Esophagus muscularis mucosa (tissue), 4 donors: ENCODE data around the gene FRY.

Source experiments
- EP300 ChIP-seq: sonication (generic); formaldehyde crosslinking; IDR thresholded peaks from one replicate; pipeline ENCODE4 v1.6.1; 2017; ENCODE audit warnings: antibody characterized with exemption
- POLR2A ChIP-seq: fragments of 450-650 bp; IDR thresholded peaks from one replicate; pipeline ENCODE4 v1.6.1; 2017; ENCODE audit warnings: antibody characterized with exemption, moderate library complexity, mild to moderate bottlenecking, low read depth
- POLR2AphosphoS5 ChIP-seq, 2 donors: sonication (generic); formaldehyde crosslinking; IDR thresholded peaks; one replicate each; pipeline ENCODE4 v1.6.1; 2017; ENCODE audit warnings: antibody characterized with exemption in 2 of 2
- TF ChIP-seq, protein P1 (sequence below), 3 experiments: fragments of 200-600 bp in 2 of 3; fragments of 450-650 bp in 1 of 3; sonication (generic) in 2 of 3; IDR thresholded peaks; one replicate each; pipeline ENCODE4 v1.5.1; 2017 to 2019; ENCODE audit warnings: antibody characterized with exemption in 3 of 3, mild to moderate bottlenecking in 2 of 3, moderate library complexity in 1 of 3

DNA sequence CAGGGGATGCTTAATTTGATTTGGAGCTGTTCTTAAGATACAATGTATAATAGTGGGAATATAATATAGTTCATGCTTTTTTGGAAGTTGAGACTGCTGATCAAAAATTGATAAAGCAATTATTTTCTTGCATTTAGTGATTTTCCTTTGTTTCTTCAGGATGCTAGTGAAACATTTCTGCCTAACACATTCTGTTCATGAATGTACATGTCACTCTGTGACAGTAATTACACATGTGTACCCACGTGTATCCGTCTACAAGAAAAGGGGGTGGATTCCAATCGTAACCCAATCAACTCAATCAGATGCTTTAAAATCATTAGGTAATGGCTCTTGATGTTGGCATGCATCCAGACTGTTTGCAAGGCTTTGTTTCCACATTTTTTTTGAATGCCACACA, 5.0 kb upstream of the FRY start:
- TF ChIP-seq POLR2A (no peak), POLR2AphosphoS5 (IDR thresholded peaks at IDR 0.05) (no peak), EP300 (no peak)
- TF ChIP-seq, protein P1, sequence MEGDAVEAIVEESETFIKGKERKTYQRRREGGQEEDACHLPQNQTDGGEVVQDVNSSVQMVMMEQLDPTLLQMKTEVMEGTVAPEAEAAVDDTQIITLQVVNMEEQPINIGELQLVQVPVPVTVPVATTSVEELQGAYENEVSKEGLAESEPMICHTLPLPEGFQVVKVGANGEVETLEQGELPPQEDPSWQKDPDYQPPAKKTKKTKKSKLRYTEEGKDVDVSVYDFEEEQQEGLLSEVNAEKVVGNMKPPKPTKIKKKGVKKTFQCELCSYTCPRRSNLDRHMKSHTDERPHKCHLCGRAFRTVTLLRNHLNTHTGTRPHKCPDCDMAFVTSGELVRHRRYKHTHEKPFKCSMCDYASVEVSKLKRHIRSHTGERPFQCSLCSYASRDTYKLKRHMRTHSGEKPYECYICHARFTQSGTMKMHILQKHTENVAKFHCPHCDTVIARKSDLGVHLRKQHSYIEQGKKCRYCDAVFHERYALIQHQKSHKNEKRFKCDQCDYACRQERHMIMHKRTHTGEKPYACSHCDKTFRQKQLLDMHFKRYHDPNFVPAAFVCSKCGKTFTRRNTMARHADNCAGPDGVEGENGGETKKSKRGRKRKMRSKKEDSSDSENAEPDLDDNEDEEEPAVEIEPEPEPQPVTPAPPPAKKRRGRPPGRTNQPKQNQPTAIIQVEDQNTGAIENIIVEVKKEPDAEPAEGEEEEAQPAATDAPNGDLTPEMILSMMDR (IDR thresholded peaks at IDR 0.05) = no peak
